Esophagus (tissue), 2 donors: ENCODE data around the gene CPNE4. TPM values are rescaled to one million over a fixed set of nuclear protein-coding genes. Genes with fewer than 3 reads are reported as not detected.

Experiments used
- H3K27ac ChIP-seq, 2 donors: one replicate each; pipeline ENCODE4 v1.5.1; 2013; ENCODE audit warnings: low read depth in 2 of 2, mild to moderate bottlenecking in 2 of 2, inconsistent platforms in 1 of 2, low read length in 1 of 2, moderate library complexity in 1 of 2
- H3K27me3 ChIP-seq, 2 donors: one replicate each; pipeline ENCODE4 v1.6.1; 2013; ENCODE audit warnings: low read length in 2 of 2, control low read depth in 1 of 2, mild to moderate bottlenecking in 1 of 2; ENCODE audit not compliant: insufficient read depth in 2 of 2, control insufficient read depth in 1 of 2
- H3K36me3 ChIP-seq, 2 donors: one replicate each; pipeline ENCODE4 v1.6.1; 2013; ENCODE audit warnings: low read length in 1 of 2; ENCODE audit not compliant: control insufficient read depth in 2 of 2, insufficient read depth in 2 of 2
- H3K4me1 ChIP-seq, 2 donors: one replicate each; pipeline ENCODE4 v1.6.1; 2013; ENCODE audit warnings: low read length in 1 of 2; ENCODE audit not compliant: control insufficient read depth in 2 of 2, insufficient read depth in 2 of 2
- H3K4me3 ChIP-seq, 2 donors: one replicate each; pipeline ENCODE4 v1.5.1; 2013; ENCODE audit warnings: low read length in 2 of 2, mild to moderate bottlenecking in 2 of 2, low read depth in 1 of 2, moderate library complexity in 1 of 2
- H3K9me3 ChIP-seq, 2 donors: one replicate each; pipeline ENCODE4 v1.6.1; 2013; ENCODE audit warnings: mild to moderate bottlenecking in 2 of 2, low read depth in 1 of 2, low read length in 1 of 2, moderate library complexity in 1 of 2; ENCODE audit not compliant: control insufficient read depth in 2 of 2, insufficient read depth in 1 of 2
- WGBS, 2 donors: extraction: QIAGEN DNeasy Blood & Tissue Kit; methylation state at CpG; one replicate each; pipeline ENCODE4 v1.1.7; 2013; 5-methylcytosine and 5-hydroxymethylcytosine counted together
- polyA plus RNA-seq, 2 donors: library from polyadenylated mRNA; stranded (reverse); fragments of 200-250 nt; gene quantifications; one replicate each; pipeline ENCODE4 v1.2.3, GENCODE V29; 2013
- donor health status: healthy with polysubstance abuse.
- donor health status: Bipolar disorder and iron deficiency.

The CPNE4 gene
- polyA plus RNA-seq, 2 donors: 0.05 to 0.08 TPM

DNA sequence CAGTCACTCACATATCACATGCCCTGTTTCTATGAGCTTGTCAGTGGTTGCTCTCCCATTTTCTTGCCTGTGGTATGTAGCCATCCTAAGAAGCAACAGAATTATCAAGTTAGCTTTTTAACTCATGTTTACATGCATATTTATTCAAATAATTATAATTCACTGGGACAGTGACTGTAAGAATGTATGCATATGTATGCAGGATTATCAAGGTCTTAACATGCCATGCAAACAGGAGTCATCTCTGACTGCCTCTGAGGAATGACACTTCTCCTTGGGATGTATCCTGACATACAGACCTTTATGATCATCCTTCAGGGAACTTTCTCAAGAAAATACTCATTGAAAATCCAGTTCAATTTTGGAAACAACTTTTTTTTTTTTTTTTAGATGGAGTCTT, 240.9 kb downstream of the CPNE4 start:
- Histone ChIP-seq H3K4me3 (no peak overlapping the region), H3K9me3 (no peaks in the 10 kb centered on the region), H3K4me1 (no peaks in the 10 kb centered on the region), H3K27me3 (no peaks in the 10 kb centered on the region), H3K36me3 (no peaks in the 10 kb centered on the region), H3K27ac (no peak overlapping the region)

DNA sequence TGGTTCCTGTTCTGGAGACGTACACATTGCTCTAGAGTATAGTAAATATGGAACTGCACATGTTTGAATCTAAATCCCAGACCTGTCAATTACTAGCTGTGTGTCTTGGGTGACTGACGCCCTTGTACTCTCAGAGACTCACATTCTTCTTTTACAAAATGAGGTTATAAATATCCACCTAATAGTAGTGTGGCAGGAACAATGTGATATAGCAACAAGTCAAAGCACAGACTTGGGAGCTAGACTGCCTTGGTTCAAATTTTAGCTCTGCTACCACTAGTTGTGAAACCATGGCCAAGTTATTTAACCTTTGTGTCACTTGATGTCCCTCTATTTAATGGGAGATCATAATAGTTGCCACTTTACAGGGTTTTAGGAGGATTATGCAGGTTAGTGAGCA, 245.6 kb downstream of the CPNE4 start:
- H3K4me1 ChIP-seq: no peaks in the 10 kb centered on the region
- no peaks in the 10 kb centered on the region for H3K27me3 ChIP-seq
- no peak overlapping the region for H3K4me3 ChIP-seq
- H3K27ac ChIP-seq: no peak overlapping the region
- H3K9me3 ChIP-seq: no peaks in the 10 kb centered on the region
- 72 to 82% methylated on average over 2 of the region's 2 CpGs for WGBS, 2 donors
- H3K36me3 ChIP-seq: no peaks in the 10 kb centered on the region

DNA sequence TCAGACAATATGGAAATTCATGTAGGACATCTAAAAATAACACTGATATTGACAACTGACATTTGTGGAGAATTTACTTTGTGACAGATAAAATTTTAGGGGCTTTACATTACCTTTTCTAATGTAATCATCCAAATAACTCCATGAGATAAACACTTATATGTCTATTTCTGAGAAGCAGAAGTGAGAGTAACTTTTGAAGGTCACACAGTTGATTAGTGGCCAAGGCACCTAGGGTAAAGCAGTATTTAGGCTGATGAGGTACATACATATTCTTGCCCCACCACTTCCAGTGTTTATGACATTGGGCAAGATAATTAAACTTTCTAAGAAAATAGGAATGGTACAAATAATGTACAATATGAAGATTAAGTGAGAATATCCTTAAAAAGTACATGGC, 248.4 kb downstream of the CPNE4 start:
- Histone ChIP-seq H3K4me1 (no peaks in the 10 kb centered on the region), H3K27ac (no peak overlapping the region), H3K27me3 (no peaks in the 10 kb centered on the region), H3K4me3 (no peak overlapping the region), H3K9me3 (no peaks in the 10 kb centered on the region), H3K36me3 (no peaks in the 10 kb centered on the region)

DNA sequence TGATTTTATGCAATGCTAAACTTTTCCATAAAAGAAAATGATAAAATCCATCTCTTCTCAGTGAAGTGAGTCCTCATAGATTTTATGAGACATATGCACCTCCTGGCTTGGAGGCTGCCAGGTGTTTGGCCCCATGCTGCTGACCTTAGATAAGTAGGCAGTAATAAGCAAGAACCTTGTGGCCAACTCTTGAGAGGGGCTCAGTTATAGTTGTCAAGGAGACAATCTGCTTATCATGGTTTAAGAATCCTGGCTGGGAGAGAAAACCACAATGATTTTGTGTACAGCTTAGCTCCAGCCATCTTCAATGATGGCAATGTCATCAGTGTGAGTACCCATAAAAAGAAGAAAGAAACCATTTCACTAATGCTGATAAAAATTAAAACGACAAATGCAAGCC, 252.1 kb downstream of the CPNE4 start:
- Histone ChIP-seq H3K4me3 (no peak overlapping the region), H3K4me1 (no peaks in the 10 kb centered on the region), H3K27me3 (no peaks in the 10 kb centered on the region), H3K27ac (no peak overlapping the region), H3K9me3 (no peaks in the 10 kb centered on the region), H3K36me3 (no peaks in the 10 kb centered on the region)
- WGBS, 2 donors: 73 to 79% methylated on average over 1 of the region's 1 CpG

DNA sequence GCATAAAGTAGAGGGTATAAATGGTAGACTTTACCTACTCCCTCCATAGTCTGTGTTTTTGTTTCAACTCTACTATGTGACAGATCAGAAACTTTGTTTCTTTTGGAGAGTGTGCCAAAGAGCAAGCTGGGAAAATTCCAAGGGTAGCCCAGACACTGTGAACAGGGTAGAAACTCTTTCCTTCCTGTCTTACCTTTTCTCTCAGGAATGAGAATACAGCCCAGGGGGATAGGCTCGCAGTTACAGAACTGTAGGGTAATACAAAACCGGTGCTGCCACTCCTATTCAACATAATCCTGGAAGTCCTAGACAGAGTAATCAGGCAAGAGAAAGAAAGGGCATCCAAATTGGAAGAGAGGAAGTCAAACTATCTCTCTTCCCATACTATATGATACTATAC, 256.3 kb downstream of the CPNE4 start:
- H3K9me3 ChIP-seq: no peaks in the 10 kb centered on the region
- 51 to 67% methylated on average over 2 of the region's 2 CpGs for WGBS, 2 donors
- H3K4me1 ChIP-seq: no peaks in the 10 kb centered on the region
- no peaks in the 10 kb centered on the region for H3K36me3 ChIP-seq
- H3K27ac ChIP-seq: no peak overlapping the region
- H3K27me3 ChIP-seq: no peaks in the 10 kb centered on the region
- no peak overlapping the region for H3K4me3 ChIP-seq

DNA sequence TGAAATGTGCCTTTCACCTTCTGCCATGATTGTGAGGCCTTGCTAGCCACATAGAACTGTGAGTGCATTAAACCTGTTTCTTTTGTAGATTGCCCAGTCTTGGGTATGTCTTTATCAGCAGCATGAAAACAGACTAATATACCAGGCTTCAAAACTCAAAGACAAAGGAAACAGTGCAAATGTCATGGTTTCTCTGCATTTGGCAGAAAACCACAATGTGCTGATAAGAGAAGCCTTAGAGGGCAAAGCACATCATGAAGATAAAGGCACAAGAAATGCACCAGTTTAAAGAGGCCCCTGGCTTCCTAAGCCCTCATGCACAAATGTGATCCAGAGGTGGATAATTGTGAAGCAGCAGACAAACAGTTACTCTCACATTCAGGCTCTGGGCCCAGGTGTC, 259.2 kb downstream of the CPNE4 start:
- no peaks in the 10 kb centered on the region for H3K36me3 ChIP-seq
- H3K9me3 ChIP-seq: no peaks in the 10 kb centered on the region
- no peak overlapping the region for H3K27ac ChIP-seq
- no peak overlapping the region for H3K4me3 ChIP-seq
- no peaks in the 10 kb centered on the region for H3K27me3 ChIP-seq
- H3K4me1 ChIP-seq: no peaks in the 10 kb centered on the region

DNA sequence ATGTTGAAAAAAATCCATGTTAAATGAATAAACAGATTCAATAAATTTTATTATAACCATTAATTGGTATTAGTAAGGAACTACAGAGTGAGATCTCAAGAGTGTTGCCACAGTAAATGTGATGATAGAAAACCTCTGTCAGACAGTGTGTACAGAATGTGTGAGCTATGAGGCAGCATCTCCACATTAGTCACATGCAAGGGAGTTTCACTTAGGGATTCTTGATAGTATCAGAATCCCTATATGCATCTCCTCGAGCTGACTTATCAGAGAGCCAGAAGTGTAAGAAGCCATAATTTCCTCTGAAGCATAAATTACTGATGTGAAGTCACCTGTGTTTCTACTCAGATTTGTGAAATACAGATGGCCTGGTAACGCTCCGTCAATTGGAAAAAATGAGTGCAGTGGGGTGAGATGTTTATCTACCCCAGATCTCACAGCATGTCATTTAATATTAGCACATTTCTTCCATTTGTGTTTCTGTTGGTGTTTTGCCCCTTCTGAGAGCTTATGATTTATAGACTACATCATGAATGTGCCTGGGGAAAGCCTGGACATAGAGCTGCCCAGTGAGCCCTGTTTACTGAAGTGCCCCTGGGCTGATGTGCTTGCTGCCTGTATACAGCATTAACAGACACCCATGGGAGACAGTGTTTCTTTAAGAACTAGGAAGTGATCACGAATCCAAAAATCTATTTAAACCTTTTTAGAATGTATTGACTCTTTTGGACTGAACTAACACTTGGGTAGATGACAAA, 262.4 kb downstream of the CPNE4 start:
- H3K9me3 ChIP-seq: no peaks in the 10 kb centered on the region
- H3K4me3 ChIP-seq: no peak overlapping the region
- WGBS, 2 donors: 67 to 72% methylated on average over 4 of the region's 4 CpGs
- H3K4me1 ChIP-seq: no peaks in the 10 kb centered on the region
- no peaks in the 10 kb centered on the region for H3K36me3 ChIP-seq
- H3K27ac ChIP-seq: no peak overlapping the region
- no peaks in the 10 kb centered on the region for H3K27me3 ChIP-seq

DNA sequence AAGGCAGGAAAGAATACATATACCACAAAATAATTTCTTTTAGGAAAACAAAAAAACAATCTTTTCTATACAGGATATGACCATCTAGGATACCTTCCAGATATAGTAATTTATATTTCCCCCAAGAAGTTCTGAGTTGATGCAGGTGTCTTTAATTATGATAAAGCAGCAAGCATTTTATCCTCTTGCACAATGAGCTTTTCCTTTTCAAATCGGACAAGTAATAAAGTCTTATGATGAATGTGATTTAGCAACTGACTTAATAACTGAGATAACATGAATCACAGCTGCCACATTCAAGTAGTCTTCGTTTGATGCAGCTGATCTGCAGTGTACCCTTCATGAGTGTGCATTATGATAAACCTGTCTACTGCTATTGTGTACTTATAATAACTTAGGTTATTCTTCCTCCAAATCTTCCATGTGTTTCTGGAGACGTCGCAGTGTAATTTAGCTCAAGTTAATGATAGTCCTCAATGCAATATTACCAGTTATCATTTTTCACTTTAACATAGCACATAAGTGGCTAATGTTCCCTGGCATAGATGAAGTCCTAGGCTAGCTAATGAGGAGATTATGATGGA, 271.7 kb downstream of the CPNE4 start:
- Histone ChIP-seq H3K27ac (no peak overlapping the region), H3K27me3 (no peaks in the 10 kb centered on the region), H3K4me3 (no peak overlapping the region), H3K4me1 (no peaks in the 10 kb centered on the region), H3K36me3 (no peaks in the 10 kb centered on the region), H3K9me3 (peaks cover 0 to under 1% of the 10 kb centered on the region in 2 donors)
- 54 to 61% methylated on average over 4 of the region's 4 CpGs for WGBS, 2 donors

DNA sequence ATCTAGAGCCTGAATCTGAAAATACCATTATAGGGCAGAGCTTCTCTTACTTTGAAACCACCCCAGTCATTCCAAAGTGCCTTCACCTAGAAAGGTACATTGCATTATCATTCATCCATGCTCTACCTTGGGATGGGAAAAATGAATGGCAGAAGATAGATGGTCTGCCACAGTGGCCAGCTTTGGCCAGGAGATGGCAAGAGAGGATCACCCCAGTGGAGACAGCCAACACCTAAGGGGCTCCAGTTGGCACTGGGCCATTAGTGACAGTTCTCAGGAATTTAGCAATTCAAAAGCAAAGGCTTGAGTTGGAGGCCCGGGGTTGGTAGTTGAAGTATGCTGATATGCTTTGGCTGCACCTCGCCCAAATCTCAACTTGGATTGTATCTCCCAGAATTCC, 278.4 kb downstream of the CPNE4 start:
- Histone ChIP-seq H3K4me1 (no peaks in the 10 kb centered on the region), H3K4me3 (no peak overlapping the region), H3K36me3 (no peaks in the 10 kb centered on the region), H3K9me3 (peaks cover 0 to 3% of the 10 kb centered on the region in 2 donors), H3K27ac (no peak overlapping the region), H3K27me3 (no peaks in the 10 kb centered on the region)
- 87 to 88% methylated on average over 2 of the region's 2 CpGs for WGBS, 2 donors

DNA sequence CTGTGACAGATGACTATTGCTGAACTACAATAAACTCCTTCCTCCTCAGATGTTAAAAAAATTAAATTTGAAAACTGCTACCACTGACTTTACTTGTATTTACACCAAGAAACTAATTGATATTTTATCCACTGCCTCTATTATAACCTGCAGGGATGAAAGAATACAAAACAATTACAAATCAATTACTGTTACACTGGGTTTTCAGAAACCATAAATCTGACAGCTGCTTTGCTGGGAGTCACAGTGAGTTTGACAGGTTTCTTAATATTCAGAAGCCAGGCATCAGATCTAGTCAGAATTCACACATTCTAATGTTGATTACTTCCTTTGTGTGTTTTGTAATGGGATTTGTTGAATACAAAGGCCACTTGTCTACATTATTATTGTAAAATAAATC, 279.4 kb downstream of the CPNE4 start:
- Histone ChIP-seq H3K27ac (no peak overlapping the region), H3K27me3 (no peaks in the 10 kb centered on the region)

More for the DNA sequence above, 279.4 kb downstream of the CPNE4 start:
- H3K4me3 ChIP-seq: no peak overlapping the region
- H3K4me1 ChIP-seq: no peaks in the 10 kb centered on the region
- H3K36me3 ChIP-seq: no peaks in the 10 kb centered on the region
- peaks cover 0 to 3% of the 10 kb centered on the region in 2 donors for H3K9me3 ChIP-seq
